ENCODE measurements around the gene TMEM269.
A peak's percentile ranks its signal among the peaks of the same experiment; 100 is the strongest.
"Not testable (repeated sequence)": the region's sequence is repeated elsewhere in the genome, so short reads cannot be mapped to it uniquely, and the experiment has no call there.

The TMEM269 gene

GRCh38 chr1:42748461-42749410 lies 36.1 kb upstream of the TMEM269 start:
- DNase-seq = no peak

- no peak for DNase-seq
Observed at GRCh38 chr1:42750041-42750440, 34.8 kb upstream of the TMEM269 start.

- DNase-seq = not testable (repeated sequence)
Observed at GRCh38 chr1:42751511-42752070, 33.2 kb upstream of the TMEM269 start.

- DNase-seq = no peak
Observed at GRCh38 chr1:42752284-42752683, 32.5 kb upstream of the TMEM269 start.

- no peak for DNase-seq
Observed at GRCh38 chr1:42753070-42753469, 31.7 kb upstream of the TMEM269 start.

- DNase-seq = no peak
Observed at GRCh38 chr1:42756956-42757891, 27.6 kb upstream of the TMEM269 start.

- no peak for DNase-seq
Observed at GRCh38 chr1:42757892-42758275, 26.9 kb upstream of the TMEM269 start.

- no peak for DNase-seq
Observed at GRCh38 chr1:42758641-42759040, 26.1 kb upstream of the TMEM269 start.

GRCh38 chr1:42759114-42759513 lies 25.7 kb upstream of the TMEM269 start:
- DNase-seq = no peak

GRCh38 chr1:42761567-42761966 lies 23.2 kb upstream of the TMEM269 start:
- DNase-seq = no peak

- DNase-seq = no peak
Observed at GRCh38 chr1:42762269-42762668, 22.5 kb upstream of the TMEM269 start.

- DNase-seq = no peak
Observed at GRCh38 chr1:42765269-42765668, 19.5 kb upstream of the TMEM269 start.

GRCh38 chr1:42765832-42766740 lies 18.7 kb upstream of the TMEM269 start:
- no peak for DNase-seq

GRCh38 chr1:42766741-42767509 lies 17.9 kb upstream of the TMEM269 start, which contains the start of the genes C1orf50 and P3H1:
Gene C1orf50 (plus strand): TSS chr1:42767249. CDS start chr1:42767312, 63 bp downstream.
Gene P3H1 (minus strand): TSS chr1:42767028. CDS start chr1:42766971, 57 bp downstream.
- DNase-seq = peak; percentile 85

GRCh38 chr1:42767510-42768000 lies 17.2 kb upstream of the TMEM269 start:
- DNase-seq = no peak

GRCh38 chr1:42768172-42768571 lies 16.6 kb upstream of the TMEM269 start:
- no peak for DNase-seq

GRCh38 chr1:42769811-42770210 lies 15.0 kb upstream of the TMEM269 start:
- no peak for DNase-seq

- no peak for DNase-seq
Observed at GRCh38 chr1:42773420-42773819, 11.4 kb upstream of the TMEM269 start.

- no peak for DNase-seq
Observed at GRCh38 chr1:42774928-42775526, 9.8 kb upstream of the TMEM269 start.

GRCh38 chr1:42776502-42776901 lies 8.3 kb upstream of the TMEM269 start:
- DNase-seq = no peak

Measured in NCI-H1417 treated with DMSO at 0.1 percent for 48 hours (cell line).